ENCODE results near the gene NAALADL1.
A peak's percentile ranks its signal among the peaks of the same experiment; 100 is the strongest.

The NAALADL1 gene

DNA sequence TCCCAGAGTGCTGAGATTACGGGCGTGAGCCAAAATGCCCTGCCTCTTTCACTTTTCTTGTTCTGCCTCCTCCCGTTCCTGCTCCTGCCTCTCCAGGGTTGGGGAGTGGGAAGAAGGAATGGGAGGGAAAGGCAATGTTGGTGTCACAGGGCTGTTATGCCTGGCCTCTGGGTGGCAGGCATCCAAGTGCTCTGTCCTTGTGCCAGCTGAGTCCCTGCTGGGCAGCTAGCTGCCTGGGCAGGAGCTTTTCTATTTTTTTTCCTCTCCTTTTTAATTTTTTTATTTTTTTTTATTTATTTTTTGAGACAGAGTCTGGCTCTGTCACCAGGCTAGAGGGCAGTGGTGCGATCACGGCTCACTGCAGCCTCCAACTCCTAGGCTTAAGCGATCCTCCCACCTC lies 21.4 kb downstream of the NAALADL1 start:
- H3K4me3 ChIP-seq (ENCODE audit: low read depth, low read length), result no peak overlapping the region
- in situ Hi-C loops (cut with HindIII; ENCODE audit: low pct_ligation_motif_present, low sequenced_read_pairs), result no loop called here
- DNase-seq, result no peak
- no peaks in the 10 kb centered on the region for H3K27me3 ChIP-seq (replicated peaks)
- H3K27ac ChIP-seq, result no peak overlapping the region
- TF ChIP-seq, protein P1, sequence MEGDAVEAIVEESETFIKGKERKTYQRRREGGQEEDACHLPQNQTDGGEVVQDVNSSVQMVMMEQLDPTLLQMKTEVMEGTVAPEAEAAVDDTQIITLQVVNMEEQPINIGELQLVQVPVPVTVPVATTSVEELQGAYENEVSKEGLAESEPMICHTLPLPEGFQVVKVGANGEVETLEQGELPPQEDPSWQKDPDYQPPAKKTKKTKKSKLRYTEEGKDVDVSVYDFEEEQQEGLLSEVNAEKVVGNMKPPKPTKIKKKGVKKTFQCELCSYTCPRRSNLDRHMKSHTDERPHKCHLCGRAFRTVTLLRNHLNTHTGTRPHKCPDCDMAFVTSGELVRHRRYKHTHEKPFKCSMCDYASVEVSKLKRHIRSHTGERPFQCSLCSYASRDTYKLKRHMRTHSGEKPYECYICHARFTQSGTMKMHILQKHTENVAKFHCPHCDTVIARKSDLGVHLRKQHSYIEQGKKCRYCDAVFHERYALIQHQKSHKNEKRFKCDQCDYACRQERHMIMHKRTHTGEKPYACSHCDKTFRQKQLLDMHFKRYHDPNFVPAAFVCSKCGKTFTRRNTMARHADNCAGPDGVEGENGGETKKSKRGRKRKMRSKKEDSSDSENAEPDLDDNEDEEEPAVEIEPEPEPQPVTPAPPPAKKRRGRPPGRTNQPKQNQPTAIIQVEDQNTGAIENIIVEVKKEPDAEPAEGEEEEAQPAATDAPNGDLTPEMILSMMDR (IDR thresholded peaks at IDR 0.05; ENCODE audit: low read depth, low read length, missing control alignments), result no peak
- peaks cover 12% of the 10 kb centered on the region for H3K36me3 ChIP-seq (replicated peaks)

DNA sequence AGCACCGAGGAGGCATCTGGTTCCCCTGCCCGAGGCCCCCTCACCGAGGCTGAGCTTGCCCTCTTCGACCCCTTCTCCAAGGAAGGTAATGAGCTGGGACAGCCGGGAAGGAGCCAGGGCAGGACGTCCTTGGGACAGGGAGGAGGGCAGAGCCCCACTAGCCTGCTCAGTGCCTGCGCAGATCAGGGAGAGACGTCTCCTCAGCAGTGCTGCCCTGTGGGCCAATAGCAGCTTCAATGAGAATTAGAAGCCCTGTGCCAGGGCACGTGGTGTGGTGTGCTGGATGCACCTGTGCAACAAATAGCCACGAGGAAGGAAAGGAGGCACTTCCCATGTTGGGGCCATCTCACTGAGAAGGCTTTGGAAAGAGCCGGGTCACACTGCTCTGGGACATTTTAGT lies 22.8 kb downstream of the NAALADL1 start:
- TF ChIP-seq, protein P1 (IDR thresholded peaks at IDR 0.05; ENCODE audit: low read depth, low read length, missing control alignments), result no peak
- Histone ChIP-seq H3K27me3 (replicated peaks) (no peaks in the 10 kb centered on the region), H3K4me3 (ENCODE audit: low read depth, low read length) (no peak overlapping the region), H3K36me3 (replicated peaks) (peaks cover 12% of the 10 kb centered on the region), H3K27ac (no peak overlapping the region)
- DNase-seq, result no peak
- in situ Hi-C loops (cut with HindIII; ENCODE audit: low pct_ligation_motif_present, low sequenced_read_pairs), result no loop called here

DNA sequence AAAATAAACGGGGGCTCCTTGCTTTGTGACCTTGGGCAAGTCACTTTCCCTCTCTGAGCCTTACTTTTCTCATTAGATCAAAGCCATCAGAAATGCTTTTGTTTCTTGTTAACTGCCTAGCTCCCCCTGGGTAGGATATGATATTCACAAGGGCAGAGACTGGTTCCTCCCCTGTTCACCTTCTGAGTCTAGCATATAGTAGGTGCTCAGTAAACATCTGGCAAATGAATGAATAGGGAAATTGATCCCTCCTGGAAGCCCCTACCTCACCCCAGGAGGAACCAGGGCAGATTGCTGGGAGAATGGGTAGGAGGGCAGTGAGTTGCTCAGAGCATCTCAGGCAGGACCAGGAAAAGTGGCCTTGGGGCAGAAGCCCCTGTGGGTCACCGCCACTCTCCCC lies 23.9 kb downstream of the NAALADL1 start:
- Histone ChIP-seq H3K27me3 (replicated peaks) (no peaks in the 10 kb centered on the region), H3K4me3 (ENCODE audit: low read depth, low read length) (no peak overlapping the region), H3K36me3 (replicated peaks) (peaks cover 12% of the 10 kb centered on the region), H3K27ac (no peak overlapping the region)
- in situ Hi-C loops (cut with HindIII; ENCODE audit: low pct_ligation_motif_present, low sequenced_read_pairs), result no loop called here
- DNase-seq, result no peak
- TF ChIP-seq, protein P1 (IDR thresholded peaks at IDR 0.05; ENCODE audit: low read depth, low read length, missing control alignments), result no peak

DNA sequence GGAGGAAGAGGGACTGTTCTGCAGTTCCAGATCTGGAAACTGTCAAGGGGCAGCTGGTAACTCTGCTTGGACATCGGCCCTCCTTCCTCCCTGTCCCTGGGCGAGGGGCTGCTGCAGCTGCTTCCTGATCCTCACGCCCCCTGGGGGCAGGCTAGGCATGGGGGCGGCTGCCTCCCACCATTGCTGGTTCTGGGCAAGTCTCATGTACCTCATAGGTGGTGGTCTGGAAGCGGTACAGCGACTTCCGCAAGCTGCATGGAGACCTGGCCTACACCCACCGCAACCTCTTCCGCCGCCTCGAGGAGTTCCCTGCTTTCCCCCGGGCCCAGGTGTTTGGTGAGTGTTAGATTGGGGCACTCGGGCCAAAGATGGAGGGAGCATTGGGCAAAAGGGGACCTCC lies 26.1 kb downstream of the NAALADL1 start:
- in situ Hi-C loops (cut with HindIII; ENCODE audit: low pct_ligation_motif_present, low sequenced_read_pairs), result no loop called here
- H3K27me3 ChIP-seq (replicated peaks), result no peaks in the 10 kb centered on the region
- TF ChIP-seq, protein P1 (IDR thresholded peaks at IDR 0.05; ENCODE audit: low read depth, low read length, missing control alignments), result no peak
- H3K27ac ChIP-seq, result no peak overlapping the region
- peaks cover 9% of the 10 kb centered on the region for H3K36me3 ChIP-seq (replicated peaks)
- H3K4me3 ChIP-seq (ENCODE audit: low read depth, low read length), result no peak overlapping the region
- DNase-seq, result no peak

DNA sequence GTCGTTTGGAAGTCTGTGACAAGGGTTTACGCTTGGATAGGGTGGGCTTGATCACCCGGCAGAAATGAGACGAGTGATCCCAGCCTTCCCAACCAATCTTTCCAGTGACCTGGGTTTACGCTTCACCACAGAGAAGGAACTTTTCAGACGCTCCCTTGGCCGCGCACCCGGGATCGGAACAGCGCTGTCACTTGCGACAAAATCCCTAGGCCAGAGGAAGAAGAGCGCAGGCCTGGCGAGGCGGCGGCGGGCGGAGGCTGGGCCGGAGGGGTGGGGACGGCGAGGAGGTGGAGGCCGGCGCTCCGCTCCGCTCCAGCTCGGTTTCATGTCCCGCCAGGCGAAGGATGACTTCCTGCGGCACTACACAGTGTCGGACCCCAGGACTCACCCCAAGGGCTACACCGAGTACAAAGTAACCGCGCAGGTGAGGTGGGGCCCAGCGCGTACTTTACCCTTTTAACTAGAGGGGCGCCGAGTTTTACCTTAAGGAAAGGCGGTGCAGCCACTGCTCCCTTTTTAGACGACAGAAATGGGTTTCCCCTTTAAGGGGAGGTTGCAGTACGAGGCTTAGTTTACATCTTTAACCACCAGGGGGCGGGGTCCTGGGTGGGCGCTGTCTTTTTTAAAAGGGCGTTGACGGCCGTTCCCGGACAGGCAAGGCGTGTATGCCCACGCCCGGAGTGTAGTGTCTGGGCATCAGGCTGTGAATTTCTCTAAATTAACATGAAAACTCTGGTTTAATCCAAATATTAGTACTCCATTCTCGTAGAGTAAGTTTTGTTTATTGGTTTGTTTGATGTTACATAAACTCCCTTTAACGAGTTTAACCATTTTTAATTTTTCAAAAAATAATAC lies 30.9 kb downstream of the NAALADL1 start, which contains the start of gene SNX15:
TSS of gene SNX15 (plus strand) at position 227 of the 855 bp plus-strand sequence. CDS start at position 326, 99 bp downstream.
- H3K36me3 ChIP-seq (replicated peaks), result peaks cover 2% of the 10 kb centered on the region
- H3K27ac ChIP-seq, result peak within 1 kb of the TSS; percentile 58
- TF ChIP-seq, protein P1 (IDR thresholded peaks at IDR 0.05; ENCODE audit: low read depth, low read length, missing control alignments), result peak; percentile 75

More for the DNA sequence above, 30.9 kb downstream of the NAALADL1 start, which contains the start of gene SNX15:
- Histone ChIP-seq H3K4me3 (ENCODE audit: low read depth, low read length) (peak within 1 kb of the TSS; percentile 71), H3K27me3 (replicated peaks) (no peaks in the 10 kb centered on the region)
- peak; percentile 94 for DNase-seq
- in situ Hi-C loops (cut with HindIII; ENCODE audit: low pct_ligation_motif_present, low sequenced_read_pairs), result no loop called here

All from brain microvascular endothelial cell (primary cell).